ENCODE measurements around the gene PON3. TPM values are rescaled to one million over a fixed set of nuclear protein-coding genes. Genes with fewer than 3 reads are reported as not detected.
A peak's percentile ranks its signal among the peaks of the same experiment; 100 is the strongest.

The PON3 gene
- total RNA-seq (2014; rRNA removed) (not detected in 2 replicates), Bru-seq, nascent RNA (percentile 16 among the genes with signal in this experiment), BruChase-seq, experiment 1, labeled RNA remaining after a 6-hour chase (percentile 45 among the genes with signal in this experiment), BruChase-seq, experiment 2, labeled RNA remaining after a 2-hour chase (percentile 55 among the genes with signal in this experiment)
- long read RNA-seq = 0 reads

DNA sequence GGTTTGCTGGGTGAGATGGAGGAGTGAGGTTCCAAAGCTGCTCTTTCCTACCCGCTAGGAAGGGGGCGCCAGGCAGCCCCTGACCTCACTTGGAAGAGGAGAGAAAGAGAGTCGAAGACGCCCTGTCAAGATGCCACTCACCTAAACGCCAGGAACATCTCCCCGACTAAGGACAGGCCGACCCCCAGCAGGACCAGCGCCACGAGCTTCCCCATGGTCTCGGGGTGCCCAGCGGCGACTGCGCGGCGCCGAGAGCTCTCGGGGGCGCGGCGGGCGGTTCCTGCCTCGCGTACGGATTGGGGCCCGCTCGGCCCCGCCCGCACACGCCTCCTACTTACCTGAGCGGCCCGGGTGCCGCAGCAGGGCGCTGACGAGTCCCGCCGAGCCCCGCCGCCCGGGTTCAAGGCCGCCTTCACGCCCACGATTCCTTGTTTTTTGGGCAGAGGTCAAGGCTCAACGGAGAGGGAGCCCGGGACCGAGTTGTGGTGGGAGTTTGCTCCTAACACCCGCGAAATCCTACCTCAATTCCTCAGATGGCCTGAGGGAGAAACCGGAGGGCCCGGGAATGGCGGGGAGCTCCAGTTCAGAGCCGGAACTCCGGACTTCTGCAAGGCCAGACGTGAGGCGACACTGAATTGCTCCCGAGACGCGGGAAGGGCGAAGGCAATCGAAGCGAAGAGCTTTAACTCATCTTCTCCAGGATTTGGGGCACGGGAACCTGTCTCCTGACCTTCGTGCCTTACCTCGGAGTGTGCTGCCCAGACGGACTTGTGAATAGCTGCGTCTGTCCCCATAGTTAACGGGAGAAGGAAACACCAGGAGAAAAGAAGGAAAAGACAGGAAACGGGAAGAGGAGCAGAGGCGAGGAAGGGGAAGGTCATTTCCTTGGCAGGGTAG is at the start of gene PON3:
PON3 (minus strand) TSS at position 240 of the 897 bp plus-strand sequence; CDS start at position 215, 25 bp downstream.
- no peak within 1 kb of the TSS for H3K9ac ChIP-seq (ENCODE audit: low read length)
- no peaks in the 10 kb centered on the region for H3K9me2 ChIP-seq (replicated peaks; ENCODE audit: low read length)
- POLR2A ChIA-PET (ENCODE audit: unreplicated experiment) = interaction anchor here (0.8 kb wide), 1 partner anchor 31 kb away, joined by 4 read pairs; no protein-coding TSS in a partner anchor
- no peak within 1 kb of the TSS for H2AFZ ChIP-seq (ENCODE audit: low read length)
- TF ChIP-seq EZH2 (IDR thresholded peaks at IDR 0.05; ENCODE audit: low read length, unreplicated experiment) = no peak
- TF ChIP-seq CTCF (conservative IDR thresholded peaks at IDR 0.05; ENCODE audit: low read depth, low read length) = no peak
- no peak for TF ChIP-seq EZH2phosphoT487 (IDR thresholded peaks at IDR 0.05; ENCODE audit: borderline replicate concordance, low read length)
- ATAC-seq (no peak), DNase-seq (no peak)
- intact Hi-C loops (cut with micrococcal nuclease) = no loop called here
- H3K9me3 ChIP-seq (ENCODE audit: low read length) = no peaks in the 10 kb centered on the region
- H3K4me1 ChIP-seq (ENCODE audit: insufficient read depth, low read length) = no peaks in the 10 kb centered on the region
- BruUV-seq (replicated peaks) = no TSS peak
- no peak within 1 kb of the TSS for H3K27ac ChIP-seq (ENCODE audit: low read length)
- CTCF ChIA-PET = no interaction called here
- H3K79me2 ChIP-seq (ENCODE audit: low read length) = no peaks in the 10 kb centered on the region
- H3K4me3 ChIP-seq (ENCODE audit: low read length) = no peak within 1 kb of the TSS
- no peaks in the 10 kb centered on the region for H3K27me3 ChIP-seq (ENCODE audit: low read length)
- no peak within 1 kb of the TSS for H3K4me2 ChIP-seq (ENCODE audit: low read length)
- no peaks in the 10 kb centered on the region for H3K36me3 ChIP-seq (ENCODE audit: low read depth, low read length)
- no peaks in the 10 kb centered on the region for H4K20me1 ChIP-seq (ENCODE audit: low read length)
- H3F3A ChIP-seq (ENCODE audit: low read length, unreplicated experiment) = no peaks in the 10 kb centered on the region

DNA sequence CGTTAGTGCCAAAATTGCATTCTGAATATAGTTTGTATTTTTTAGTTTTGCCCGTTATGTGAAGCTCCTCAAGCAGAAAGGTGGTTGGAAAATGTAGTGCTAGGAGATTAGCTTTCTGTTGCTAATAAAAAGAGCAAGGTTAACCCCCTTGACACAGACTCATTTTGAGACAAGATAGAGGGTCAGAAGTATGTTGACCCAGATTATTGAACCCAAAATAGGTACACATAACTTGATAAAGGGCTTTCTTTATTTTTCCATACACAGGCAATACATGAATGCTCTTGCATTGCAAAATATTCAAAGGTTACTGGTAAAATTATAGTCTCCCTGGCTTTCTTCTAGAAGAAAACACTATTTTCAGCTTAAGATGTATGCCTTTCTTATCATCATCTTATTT is 48.6 kb upstream of the PON3 start:
- Histone ChIP-seq H3F3A (ENCODE audit: low read length, unreplicated experiment) (no peaks in the 10 kb centered on the region), H3K4me3 (ENCODE audit: low read length) (no peak overlapping the region), H3K4me2 (ENCODE audit: low read length) (no peak overlapping the region), H3K79me2 (ENCODE audit: low read length) (no peaks in the 10 kb centered on the region), H3K27ac (ENCODE audit: low read length) (no peak overlapping the region), H3K27me3 (ENCODE audit: low read length) (no peaks in the 10 kb centered on the region), H3K4me1 (ENCODE audit: insufficient read depth, low read length) (no peaks in the 10 kb centered on the region), H3K9me2 (replicated peaks; ENCODE audit: low read length) (no peaks in the 10 kb centered on the region), H3K36me3 (ENCODE audit: low read depth, low read length) (no peaks in the 10 kb centered on the region), H2AFZ (ENCODE audit: low read length) (no peak overlapping the region), H3K9me3 (ENCODE audit: low read length) (no peaks in the 10 kb centered on the region), H3K9ac (ENCODE audit: low read length) (no peak overlapping the region), H4K20me1 (ENCODE audit: low read length) (no peaks in the 10 kb centered on the region)
- intact Hi-C loops (cut with micrococcal nuclease) = no loop called here
- no peak for ATAC-seq
- CTCF ChIA-PET = no interaction called here
- DNase-seq = no peak
- BruUV-seq (replicated peaks) = no TSS peak
- TF ChIP-seq EZH2phosphoT487 (IDR thresholded peaks at IDR 0.05; ENCODE audit: borderline replicate concordance, low read length) (no peak), EZH2 (IDR thresholded peaks at IDR 0.05; ENCODE audit: low read length, unreplicated experiment) (no peak), CTCF (conservative IDR thresholded peaks at IDR 0.05; ENCODE audit: low read depth, low read length) (no peak)
- POLR2A ChIA-PET (ENCODE audit: unreplicated experiment) = no interaction called here
